ENCODE data around the gene EFCAB3.
A peak's percentile ranks its signal among the peaks of the same experiment; 100 is the strongest.
"Not testable (repeated sequence)": the region's sequence is repeated elsewhere in the genome, so short reads cannot be mapped to it uniquely, and the experiment has no call there.

EFCAB3 gene

GRCh38 chr17:62423647-62424461, 43.5 kb downstream of the EFCAB3 start, which contains the start of gene METTL2A:
TSS of gene METTL2A (plus strand) at chr17:62423897. CDS start at chr17:62423903, 6 bp downstream.
- not testable (repeated sequence) for H3K9me3 ChIP-seq (ENCODE audit: control insufficient read depth, low read length); H3K4me1 ChIP-seq (ENCODE audit: control insufficient read depth, insufficient read depth, low read length); H3K36me3 ChIP-seq (ENCODE audit: control insufficient read depth, insufficient read depth, low read length); H3K27me3 ChIP-seq (ENCODE audit: control insufficient read depth, insufficient read depth, low read length, poor library complexity, severe bottlenecking)
- Histone ChIP-seq H3K27ac (ENCODE audit: insufficient read depth, low read depth, low read length, poor library complexity, severe bottlenecking) (peak within 1 kb of the TSS; percentile 81), H3K4me3 (ENCODE audit: insufficient read depth, low read depth, low read length) (peak within 1 kb of the TSS; percentile 74)
- WGBS, 2 experiments, result 1% methylated on average over 58 of the region's 58 CpGs

DNA sequence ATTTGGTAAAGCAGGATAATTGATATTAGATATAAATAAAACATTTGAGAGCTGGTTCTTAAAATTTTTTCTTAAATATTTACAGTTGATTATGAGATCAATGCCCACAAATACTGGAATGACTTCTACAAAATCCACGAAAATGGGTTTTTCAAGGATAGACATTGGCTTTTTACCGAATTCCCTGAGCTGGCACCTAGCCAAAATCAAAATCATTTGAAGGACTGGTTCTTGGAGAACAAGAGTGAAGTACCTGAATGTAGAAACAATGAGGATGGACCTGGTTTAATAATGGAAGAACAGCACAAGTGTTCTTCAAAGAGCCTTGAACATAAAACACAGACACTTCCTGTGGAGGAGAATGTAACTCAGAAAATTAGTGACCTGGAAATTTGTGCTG, 45.9 kb downstream of the EFCAB3 start:
- not testable (repeated sequence) for H3K4me3 ChIP-seq (ENCODE audit: insufficient read depth, low read depth, low read length); H3K4me1 ChIP-seq (ENCODE audit: control insufficient read depth, insufficient read depth, low read length); H3K36me3 ChIP-seq (ENCODE audit: control insufficient read depth, insufficient read depth, low read length); H3K9me3 ChIP-seq (ENCODE audit: control insufficient read depth, low read length); H3K27me3 ChIP-seq (ENCODE audit: control insufficient read depth, insufficient read depth, low read length, poor library complexity, severe bottlenecking); H3K27ac ChIP-seq (ENCODE audit: insufficient read depth, low read depth, low read length, poor library complexity, severe bottlenecking)
- no CpG with 5 or more reads among the region's 2 CpGs for WGBS, 2 experiments

DNA sequence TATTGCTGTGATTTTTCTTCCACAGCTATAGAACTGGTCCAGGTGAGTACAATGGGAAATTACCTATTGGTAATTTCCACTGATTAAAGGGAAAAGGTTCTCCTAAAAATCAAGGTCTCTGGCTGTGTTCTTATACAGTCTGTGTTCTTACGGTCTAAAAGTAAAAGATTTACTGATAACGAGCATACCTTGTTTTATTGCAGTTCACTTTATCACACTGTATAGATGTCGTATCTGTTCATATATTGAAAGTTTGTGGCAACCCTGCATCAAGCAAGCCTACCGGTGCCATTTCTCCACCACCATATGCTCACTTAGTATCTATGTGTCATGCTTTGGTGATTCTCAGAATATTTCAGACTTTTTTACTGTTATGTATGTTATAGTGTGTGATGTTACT, 54.9 kb downstream of the EFCAB3 start:
- not testable (repeated sequence) for H3K4me1 ChIP-seq (ENCODE audit: control insufficient read depth, insufficient read depth, low read length); H3K27me3 ChIP-seq (ENCODE audit: control insufficient read depth, insufficient read depth, low read length, poor library complexity, severe bottlenecking); H3K4me3 ChIP-seq (ENCODE audit: insufficient read depth, low read depth, low read length); H3K27ac ChIP-seq (ENCODE audit: insufficient read depth, low read depth, low read length, poor library complexity, severe bottlenecking); H3K9me3 ChIP-seq (ENCODE audit: control insufficient read depth, low read length); H3K36me3 ChIP-seq (ENCODE audit: control insufficient read depth, insufficient read depth, low read length)
- WGBS, 2 experiments, result 98 to 100% methylated on average over 2 to 4 of the region's 4 CpGs

DNA sequence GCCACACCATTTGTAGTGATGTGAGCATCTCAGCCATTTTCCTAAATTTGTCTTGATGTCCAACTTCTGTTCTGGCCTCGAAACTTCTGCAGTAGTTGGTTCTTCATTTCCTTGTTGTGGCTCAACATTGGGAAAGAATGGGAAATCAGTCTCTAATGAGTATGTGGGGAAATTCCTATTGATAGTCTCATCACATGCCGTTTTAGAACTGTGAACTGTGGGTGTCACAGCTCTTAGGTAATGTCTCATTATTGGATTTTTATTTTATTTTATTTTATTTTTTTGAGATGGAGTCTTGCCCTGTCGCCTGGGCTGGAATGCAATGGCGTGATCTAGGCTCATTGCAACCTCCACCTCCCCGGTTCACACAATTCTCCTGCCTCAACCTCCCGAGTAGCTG, 60.8 kb downstream of the EFCAB3 start:
- not testable (repeated sequence) for H3K9me3 ChIP-seq (ENCODE audit: control insufficient read depth, low read length); H3K4me1 ChIP-seq (ENCODE audit: control insufficient read depth, insufficient read depth, low read length); H3K4me3 ChIP-seq (ENCODE audit: insufficient read depth, low read depth, low read length); H3K27ac ChIP-seq (ENCODE audit: insufficient read depth, low read depth, low read length, poor library complexity, severe bottlenecking); H3K27me3 ChIP-seq (ENCODE audit: control insufficient read depth, insufficient read depth, low read length, poor library complexity, severe bottlenecking)
- 93 to 94% methylated on average over 6 of the region's 6 CpGs for WGBS, 2 experiments
- peaks cover 10% of the 10 kb centered on the region for H3K36me3 ChIP-seq (ENCODE audit: control insufficient read depth, insufficient read depth, low read length)

- Histone ChIP-seq H3K27ac (ENCODE audit: insufficient read depth, low read depth, low read length, poor library complexity, severe bottlenecking) (no peak overlapping the region), H3K4me1 (ENCODE audit: control insufficient read depth, insufficient read depth, low read length) (no peaks in the 10 kb centered on the region), H3K9me3 (ENCODE audit: control insufficient read depth, low read length) (no peaks in the 10 kb centered on the region), H3K4me3 (ENCODE audit: insufficient read depth, low read depth, low read length) (no peak overlapping the region), H3K27me3 (ENCODE audit: control insufficient read depth, insufficient read depth, low read length, poor library complexity, severe bottlenecking) (no peaks in the 10 kb centered on the region), H3K36me3 (ENCODE audit: control insufficient read depth, insufficient read depth, low read length) (peaks cover 23% of the 10 kb centered on the region)
- WGBS, 2 experiments, result 91 to 94% methylated on average over 4 of the region's 4 CpGs
Observed at GRCh38 chr17:62444063-62444462, 63.7 kb downstream of the EFCAB3 start.

DNA sequence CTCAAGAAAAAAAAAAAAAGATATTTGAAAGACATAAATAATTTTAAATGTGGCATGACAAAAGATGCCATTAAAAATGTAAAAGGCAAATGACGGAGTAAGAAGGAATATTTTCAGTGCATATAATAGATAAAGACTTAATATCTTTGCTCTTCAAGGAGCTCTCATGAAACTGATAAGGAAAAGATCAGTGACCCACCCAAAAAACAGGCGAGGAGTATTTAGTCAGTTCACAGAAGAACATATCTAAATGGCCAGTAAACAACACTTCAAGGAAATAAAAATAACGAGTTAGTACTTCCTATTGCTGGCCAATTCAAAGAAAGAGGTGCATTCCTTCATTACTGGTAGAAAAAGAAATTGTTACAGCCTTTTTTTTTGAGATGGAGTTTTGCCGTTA, 65.4 kb downstream of the EFCAB3 start:
- H3K27ac ChIP-seq (ENCODE audit: insufficient read depth, low read depth, low read length, poor library complexity, severe bottlenecking); H3K4me1 ChIP-seq (ENCODE audit: control insufficient read depth, insufficient read depth, low read length); H3K27me3 ChIP-seq (ENCODE audit: control insufficient read depth, insufficient read depth, low read length, poor library complexity, severe bottlenecking); H3K4me3 ChIP-seq (ENCODE audit: insufficient read depth, low read depth, low read length); H3K9me3 ChIP-seq (ENCODE audit: control insufficient read depth, low read length): not testable (repeated sequence)
- WGBS, 2 experiments, result 93 to 95% methylated on average over 3 of the region's 4 CpGs
- H3K36me3 ChIP-seq (ENCODE audit: control insufficient read depth, insufficient read depth, low read length), result peaks cover 23% of the 10 kb centered on the region

GRCh38 chr17:62452195-62452594, 71.8 kb downstream of the EFCAB3 start:
- not testable (repeated sequence) for H3K4me3 ChIP-seq (ENCODE audit: insufficient read depth, low read depth, low read length); H3K9me3 ChIP-seq (ENCODE audit: control insufficient read depth, low read length); H3K27ac ChIP-seq (ENCODE audit: insufficient read depth, low read depth, low read length, poor library complexity, severe bottlenecking); H3K36me3 ChIP-seq (ENCODE audit: control insufficient read depth, insufficient read depth, low read length); H3K27me3 ChIP-seq (ENCODE audit: control insufficient read depth, insufficient read depth, low read length, poor library complexity, severe bottlenecking); H3K4me1 ChIP-seq (ENCODE audit: control insufficient read depth, insufficient read depth, low read length)
- WGBS, 2 experiments, result 95 to 98% methylated on average over 3 to 4 of the region's 4 CpGs

GRCh38 chr17:62453041-62453440, 72.7 kb downstream of the EFCAB3 start:
- not testable (repeated sequence) for H3K4me3 ChIP-seq (ENCODE audit: insufficient read depth, low read depth, low read length); H3K27ac ChIP-seq (ENCODE audit: insufficient read depth, low read depth, low read length, poor library complexity, severe bottlenecking); H3K36me3 ChIP-seq (ENCODE audit: control insufficient read depth, insufficient read depth, low read length); H3K9me3 ChIP-seq (ENCODE audit: control insufficient read depth, low read length); H3K4me1 ChIP-seq (ENCODE audit: control insufficient read depth, insufficient read depth, low read length); H3K27me3 ChIP-seq (ENCODE audit: control insufficient read depth, insufficient read depth, low read length, poor library complexity, severe bottlenecking)
- WGBS, 2 experiments, result 90 to 92% methylated on average over 3 to 4 of the region's 5 CpGs

GRCh38 chr17:62453656-62454055, 73.3 kb downstream of the EFCAB3 start:
- H3K36me3 ChIP-seq (ENCODE audit: control insufficient read depth, insufficient read depth, low read length); H3K4me1 ChIP-seq (ENCODE audit: control insufficient read depth, insufficient read depth, low read length); H3K4me3 ChIP-seq (ENCODE audit: insufficient read depth, low read depth, low read length); H3K9me3 ChIP-seq (ENCODE audit: control insufficient read depth, low read length); H3K27me3 ChIP-seq (ENCODE audit: control insufficient read depth, insufficient read depth, low read length, poor library complexity, severe bottlenecking); H3K27ac ChIP-seq (ENCODE audit: insufficient read depth, low read depth, low read length, poor library complexity, severe bottlenecking): not testable (repeated sequence)
- WGBS, 2 experiments, result 89 to 93% methylated on average over 4 of the region's 4 CpGs

DNA sequence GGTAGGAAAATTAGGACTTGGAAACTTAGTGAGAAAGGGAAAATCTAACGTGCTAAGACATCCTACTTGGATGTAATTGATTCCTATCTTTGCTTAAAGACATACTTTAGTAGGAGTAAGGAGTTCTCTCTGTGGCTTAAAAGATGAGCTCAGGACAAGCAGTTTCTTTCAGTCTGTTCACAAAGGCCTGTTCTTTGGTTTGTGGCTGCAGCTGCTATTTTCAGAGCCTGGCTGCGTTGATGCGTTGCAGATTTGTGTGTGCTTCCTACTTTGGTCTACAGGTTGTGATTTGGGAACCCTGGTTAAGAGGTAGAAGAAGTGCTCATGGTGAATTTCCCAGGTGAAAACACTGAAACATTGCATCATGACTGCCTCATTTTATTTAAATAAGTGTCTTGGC, 73.8 kb downstream of the EFCAB3 start:
- H3K4me3 ChIP-seq (ENCODE audit: insufficient read depth, low read depth, low read length); H3K4me1 ChIP-seq (ENCODE audit: control insufficient read depth, insufficient read depth, low read length); H3K9me3 ChIP-seq (ENCODE audit: control insufficient read depth, low read length); H3K27me3 ChIP-seq (ENCODE audit: control insufficient read depth, insufficient read depth, low read length, poor library complexity, severe bottlenecking); H3K27ac ChIP-seq (ENCODE audit: insufficient read depth, low read depth, low read length, poor library complexity, severe bottlenecking); H3K36me3 ChIP-seq (ENCODE audit: control insufficient read depth, insufficient read depth, low read length): not testable (repeated sequence)
- WGBS, 2 experiments, result 88 to 97% methylated on average over 3 of the region's 3 CpGs

GRCh38 chr17:62456016-62456415, 75.7 kb downstream of the EFCAB3 start:
- WGBS, 2 experiments, result 92 to 93% methylated on average over 7 of the region's 7 CpGs
- H3K36me3 ChIP-seq (ENCODE audit: control insufficient read depth, insufficient read depth, low read length), result no peaks in the 10 kb centered on the region

More at GRCh38 chr17:62456016-62456415, 75.7 kb downstream of the EFCAB3 start:
- H3K9me3 ChIP-seq (ENCODE audit: control insufficient read depth, low read length), result no peaks in the 10 kb centered on the region
- no peaks in the 10 kb centered on the region for H3K4me1 ChIP-seq (ENCODE audit: control insufficient read depth, insufficient read depth, low read length)
- H3K4me3 ChIP-seq (ENCODE audit: insufficient read depth, low read depth, low read length), result no peak overlapping the region
- H3K27ac ChIP-seq (ENCODE audit: insufficient read depth, low read depth, low read length, poor library complexity, severe bottlenecking), result no peak overlapping the region
- no peaks in the 10 kb centered on the region for H3K27me3 ChIP-seq (ENCODE audit: control insufficient read depth, insufficient read depth, low read length, poor library complexity, severe bottlenecking)

Data from ectodermal cell (in vitro differentiated cells).